Neural cell (in vitro differentiated cells): ENCODE measurements around the gene SOCS3. TPM values are rescaled to one million over a fixed set of nuclear protein-coding genes. Genes with fewer than 3 reads are reported as not detected.

Experiments
- H2AFZ ChIP-seq: fragments of 200-600, 300-800 bp; sonication (generic), shearing (Covaris generic); 2 replicates; pipeline ENCODE4 v1.6.0; 2014; ENCODE audit warnings: low read depth, mild to moderate bottlenecking, antibody characterized with exemption, low read length, moderate library complexity
- H3F3A ChIP-seq: fragments of 200-600 bp; shearing (Covaris generic); 2 replicates; pipeline ENCODE4 v1.6.1; 2016; ENCODE audit warnings: mild to moderate bottlenecking, moderate library complexity, mixed read lengths, antibody characterized with exemption, low read length; ENCODE audit not compliant: insufficient read depth, poor library complexity, severe bottlenecking
- H3K27ac ChIP-seq: fragments of 200-600, 300-800 bp; sonication (generic), shearing (Covaris generic); 2 replicates; pipeline ENCODE4 v1.5.1; 2014; ENCODE audit warnings: mild to moderate bottlenecking, low read length, moderate library complexity
- H3K27me3 ChIP-seq: fragments of 300-800, 200-600 bp; sonication (generic), shearing (Covaris generic); 2 replicates; pipeline ENCODE4 v1.6.0; 2014; ENCODE audit warnings: mild to moderate bottlenecking, low read depth, low read length, moderate library complexity; ENCODE audit not compliant: insufficient read depth
- H3K36me3 ChIP-seq: fragments of 300-800, 200-600 bp; sonication (generic), shearing (Covaris generic); 2 replicates; pipeline ENCODE4 v1.5.1; 2014; ENCODE audit warnings: mild to moderate bottlenecking, antibody characterized with exemption, low read length, moderate library complexity; ENCODE audit not compliant: insufficient read depth
- H3K4me2 ChIP-seq: fragments of 300-800, 200-600 bp; sonication (generic), shearing (Covaris generic); 2 replicates; pipeline ENCODE4 v1.6.0; 2014; ENCODE audit warnings: mild to moderate bottlenecking, low read length
- H3K4me3 ChIP-seq: fragments of 300-800, 200-600 bp; sonication (generic), shearing (Covaris generic); 2 replicates; pipeline ENCODE4 v1.5.1; 2014; ENCODE audit warnings: mild to moderate bottlenecking, low read length, moderate library complexity
- H3K79me2 ChIP-seq: fragments of 200-600 bp; shearing (Covaris generic); replicated peaks from 2 replicates; pipeline ENCODE4 v1.6.0; 2014; ENCODE audit warnings: mild to moderate bottlenecking, low read length, moderate library complexity; ENCODE audit not compliant: insufficient read depth
- H3K9ac ChIP-seq: fragments of 300-800, 200-600 bp; sonication (generic), shearing (Covaris generic); 2 replicates; pipeline ENCODE4 v1.6.1; 2016; ENCODE audit warnings: mild to moderate bottlenecking, low read length, mixed read lengths
- H3K9me2 ChIP-seq: fragments of 200-600 bp; shearing (Covaris generic); 2 replicates; pipeline ENCODE4 v1.6.1; 2016; ENCODE audit warnings: mild to moderate bottlenecking, low read length, mixed read lengths; ENCODE audit not compliant: insufficient read depth
- H3K9me3 ChIP-seq: fragments of 200-600, 300-800 bp; sonication (generic), shearing (Covaris generic); 2 replicates; pipeline ENCODE4 v1.6.1; 2016; ENCODE audit warnings: mild to moderate bottlenecking, mixed run types, low read length, moderate library complexity, mixed read lengths
- H4K20me1 ChIP-seq: fragments of 200-600 bp; shearing (Covaris generic); 2 replicates; pipeline ENCODE4 v1.6.1; 2016; ENCODE audit warnings: mild to moderate bottlenecking, mixed run types; ENCODE audit not compliant: insufficient read depth
- EP300 ChIP-seq: fragments of 450-650 bp; conservative IDR thresholded peaks from 2 replicates; pipeline ENCODE4 v1.6.1; 2014; ENCODE audit warnings: antibody characterized with exemption, mild to moderate bottlenecking, moderate library complexity; ENCODE audit not compliant: poor library complexity, severe bottlenecking
- EZH2 ChIP-seq: fragments of 200-600, 300-800 bp; shearing (Covaris generic), sonication (generic); IDR thresholded peaks from 2 replicates; pipeline ENCODE4 v1.6.1; 2014; ENCODE audit warnings: antibody characterized with exemption, low read length, borderline replicate concordance, mild to moderate bottlenecking; ENCODE audit not compliant: insufficient read depth, poor library complexity, severe bottlenecking
- MXI1 ChIP-seq: fragments of 450-650 bp; conservative IDR thresholded peaks from 2 replicates; pipeline ENCODE4 v1.6.1; 2014; ENCODE audit warnings: antibody characterized with exemption, mild to moderate bottlenecking; ENCODE audit not compliant: poor library complexity, severe bottlenecking
- POLR2AphosphoS5 ChIP-seq: IDR thresholded peaks from 2 replicates; pipeline ENCODE4 v1.6.1; 2012
- RAD21 ChIP-seq: fragments of 450-650 bp; conservative IDR thresholded peaks from 2 replicates; pipeline ENCODE4 v1.6.1; 2014; ENCODE audit warnings: antibody characterized with exemption, mild to moderate bottlenecking, moderate library complexity
- SMC3 ChIP-seq: fragments of 450-650 bp; conservative IDR thresholded peaks from 2 replicates; pipeline ENCODE4 v1.6.1; 2014; ENCODE audit warnings: antibody characterized with exemption, mild to moderate bottlenecking, moderate library complexity; ENCODE audit not compliant: poor library complexity
- TAF1 ChIP-seq: IDR thresholded peaks from 2 replicates; pipeline ENCODE4 v1.6.1; 2012; ENCODE audit warnings: low read depth
- polyA plus RNA-seq: library from polyadenylated mRNA; depleted of rRNA; stranded (reverse); fragments of >200 nt; gene quantifications from 2 replicates; pipeline ENCODE4 v1.2.3, GENCODE V29; 2014
- TF ChIP-seq, protein P1 (sequence below): fragments of 450-650 bp; IDR thresholded peaks from 2 replicates; pipeline ENCODE4 v1.5.1; 2014; ENCODE audit warnings: antibody characterized with exemption, mild to moderate bottlenecking, moderate library complexity; ENCODE audit not compliant: poor library complexity, severe bottlenecking
- TF ChIP-seq, protein P2 (sequence below): IDR thresholded peaks from 2 replicates; pipeline ENCODE4 v1.6.1; 2012; ENCODE audit warnings: borderline replicate concordance

The SOCS3 gene
- polyA plus RNA-seq, 1 donor from 2014 or later, result 5.4 TPM

DNA sequence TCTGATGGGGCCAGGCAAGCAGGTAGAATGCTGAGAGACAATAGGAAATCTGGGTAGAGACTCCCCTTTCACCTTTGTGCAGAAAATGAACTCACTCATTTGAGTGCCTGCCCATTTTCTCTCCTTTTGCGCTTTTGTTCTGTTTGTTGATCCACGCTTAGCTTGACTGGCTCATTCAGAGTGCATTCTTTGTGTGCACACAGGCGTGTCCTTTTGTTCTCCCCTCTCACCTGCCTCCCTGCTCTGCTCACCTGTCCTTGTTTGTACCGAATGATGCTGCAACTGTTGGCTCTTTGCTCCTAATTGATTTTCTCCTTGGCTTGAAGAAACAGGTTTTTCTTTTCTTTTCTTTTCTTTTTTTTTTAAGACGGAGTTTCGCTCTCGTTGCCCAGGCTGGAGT lies 34.3 kb upstream of the SOCS3 start:
- Histone ChIP-seq H3K4me3 (no peak overlapping the region), H3F3A (no peaks in the 10 kb centered on the region), H3K27ac (no peak overlapping the region), H4K20me1 (no peaks in the 10 kb centered on the region), H3K9ac (no peak overlapping the region), H2AFZ (no peak overlapping the region), H3K9me2 (no peaks in the 10 kb centered on the region), H3K9me3 (no peaks in the 10 kb centered on the region), H3K79me2 (no peaks in the 10 kb centered on the region), H3K36me3 (no peaks in the 10 kb centered on the region), H3K4me2 (no peak overlapping the region), H3K27me3 (no peaks in the 10 kb centered on the region)
- TF ChIP-seq EP300 (no peak), RAD21 (no peak), SMC3 (no peak), POLR2AphosphoS5 (no peak), TAF1 (no peak), EZH2 (no peak), MXI1 (no peak)
- TF ChIP-seq, protein P1, sequence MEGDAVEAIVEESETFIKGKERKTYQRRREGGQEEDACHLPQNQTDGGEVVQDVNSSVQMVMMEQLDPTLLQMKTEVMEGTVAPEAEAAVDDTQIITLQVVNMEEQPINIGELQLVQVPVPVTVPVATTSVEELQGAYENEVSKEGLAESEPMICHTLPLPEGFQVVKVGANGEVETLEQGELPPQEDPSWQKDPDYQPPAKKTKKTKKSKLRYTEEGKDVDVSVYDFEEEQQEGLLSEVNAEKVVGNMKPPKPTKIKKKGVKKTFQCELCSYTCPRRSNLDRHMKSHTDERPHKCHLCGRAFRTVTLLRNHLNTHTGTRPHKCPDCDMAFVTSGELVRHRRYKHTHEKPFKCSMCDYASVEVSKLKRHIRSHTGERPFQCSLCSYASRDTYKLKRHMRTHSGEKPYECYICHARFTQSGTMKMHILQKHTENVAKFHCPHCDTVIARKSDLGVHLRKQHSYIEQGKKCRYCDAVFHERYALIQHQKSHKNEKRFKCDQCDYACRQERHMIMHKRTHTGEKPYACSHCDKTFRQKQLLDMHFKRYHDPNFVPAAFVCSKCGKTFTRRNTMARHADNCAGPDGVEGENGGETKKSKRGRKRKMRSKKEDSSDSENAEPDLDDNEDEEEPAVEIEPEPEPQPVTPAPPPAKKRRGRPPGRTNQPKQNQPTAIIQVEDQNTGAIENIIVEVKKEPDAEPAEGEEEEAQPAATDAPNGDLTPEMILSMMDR, result no peak
- TF ChIP-seq, protein P2, sequence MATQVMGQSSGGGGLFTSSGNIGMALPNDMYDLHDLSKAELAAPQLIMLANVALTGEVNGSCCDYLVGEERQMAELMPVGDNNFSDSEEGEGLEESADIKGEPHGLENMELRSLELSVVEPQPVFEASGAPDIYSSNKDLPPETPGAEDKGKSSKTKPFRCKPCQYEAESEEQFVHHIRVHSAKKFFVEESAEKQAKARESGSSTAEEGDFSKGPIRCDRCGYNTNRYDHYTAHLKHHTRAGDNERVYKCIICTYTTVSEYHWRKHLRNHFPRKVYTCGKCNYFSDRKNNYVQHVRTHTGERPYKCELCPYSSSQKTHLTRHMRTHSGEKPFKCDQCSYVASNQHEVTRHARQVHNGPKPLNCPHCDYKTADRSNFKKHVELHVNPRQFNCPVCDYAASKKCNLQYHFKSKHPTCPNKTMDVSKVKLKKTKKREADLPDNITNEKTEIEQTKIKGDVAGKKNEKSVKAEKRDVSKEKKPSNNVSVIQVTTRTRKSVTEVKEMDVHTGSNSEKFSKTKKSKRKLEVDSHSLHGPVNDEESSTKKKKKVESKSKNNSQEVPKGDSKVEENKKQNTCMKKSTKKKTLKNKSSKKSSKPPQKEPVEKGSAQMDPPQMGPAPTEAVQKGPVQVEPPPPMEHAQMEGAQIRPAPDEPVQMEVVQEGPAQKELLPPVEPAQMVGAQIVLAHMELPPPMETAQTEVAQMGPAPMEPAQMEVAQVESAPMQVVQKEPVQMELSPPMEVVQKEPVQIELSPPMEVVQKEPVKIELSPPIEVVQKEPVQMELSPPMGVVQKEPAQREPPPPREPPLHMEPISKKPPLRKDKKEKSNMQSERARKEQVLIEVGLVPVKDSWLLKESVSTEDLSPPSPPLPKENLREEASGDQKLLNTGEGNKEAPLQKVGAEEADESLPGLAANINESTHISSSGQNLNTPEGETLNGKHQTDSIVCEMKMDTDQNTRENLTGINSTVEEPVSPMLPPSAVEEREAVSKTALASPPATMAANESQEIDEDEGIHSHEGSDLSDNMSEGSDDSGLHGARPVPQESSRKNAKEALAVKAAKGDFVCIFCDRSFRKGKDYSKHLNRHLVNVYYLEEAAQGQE, result no peak

DNA sequence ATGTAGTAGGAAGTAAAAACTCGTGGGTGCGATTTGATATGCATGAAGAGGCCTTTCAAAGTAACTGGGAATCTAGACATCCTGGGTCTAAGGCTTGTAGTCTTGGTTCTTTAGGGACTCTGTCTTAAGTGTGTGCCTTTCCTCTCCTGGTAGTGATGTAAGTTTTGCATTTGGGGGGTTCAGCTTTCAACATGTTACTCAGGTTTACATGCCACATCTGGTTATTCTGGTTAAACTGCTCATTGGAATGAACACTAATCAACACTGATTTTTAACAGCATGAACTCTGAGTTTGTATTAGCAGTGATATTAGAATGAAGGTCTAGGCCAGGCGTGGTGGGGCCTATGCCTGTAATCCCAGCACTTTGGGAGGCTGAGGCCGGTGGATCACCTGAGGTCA lies 33.7 kb upstream of the SOCS3 start:
- H3K9me3 ChIP-seq, result no peaks in the 10 kb centered on the region
- no peaks in the 10 kb centered on the region for H4K20me1 ChIP-seq
- no peak overlapping the region for H3K4me3 ChIP-seq
- no peak overlapping the region for H3K9ac ChIP-seq
- H3F3A ChIP-seq, result no peaks in the 10 kb centered on the region
- H3K4me2 ChIP-seq, result no peak overlapping the region
- TF ChIP-seq POLR2AphosphoS5 (no peak), TAF1 (no peak), SMC3 (no peak), EP300 (no peak), MXI1 (no peak), EZH2 (no peak), RAD21 (no peak)
- TF ChIP-seq, protein P2, result no peak
- TF ChIP-seq, protein P1, result no peak
- peaks cover 4% of the 10 kb centered on the region for H3K79me2 ChIP-seq
- H2AFZ ChIP-seq, result no peak overlapping the region
- no peaks in the 10 kb centered on the region for H3K9me2 ChIP-seq
- H3K27ac ChIP-seq, result no peak overlapping the region
- no peaks in the 10 kb centered on the region for H3K36me3 ChIP-seq
- H3K27me3 ChIP-seq, result no peaks in the 10 kb centered on the region
